Erythroblast (primary cell): ENCODE measurements around the gene RPS8.

ENCODE experiments used
- GATA1 ChIP-seq: IDR thresholded peaks from 2 replicates; pipeline ENCODE4 v1.6.1; 2011; ENCODE audit warnings: low read depth, mild to moderate bottlenecking, control low read depth, low read length, moderate library complexity
- POLR2A ChIP-seq: IDR thresholded peaks from 2 replicates; pipeline ENCODE4 v1.6.1; 2011; ENCODE audit warnings: mild to moderate bottlenecking, low read length

- TF ChIP-seq POLR2A, result no peak
- no peak for TF ChIP-seq GATA1
These were observed 46.9 kb downstream of the RPS8 start for GRCh38 chr1:44822131-44822701.
